IMR-90 (cell line): ENCODE results near the gene LDB2. TPM values are rescaled to one million over a fixed set of nuclear protein-coding genes. Genes with fewer than 3 reads are reported as not detected.

ENCODE experiments used
- ATAC-seq: fragments of 200-7000 bp; cut with Tn5 transposase; 2 replicates; pipeline ENCODE4 v1.9.1; 2020; ENCODE audit warnings: low read depth, mild to moderate bottlenecking, moderate library complexity
- BruUV-seq: library from RNA; stranded (reverse); fragments of 400-500 nt; replicated peaks from 2 replicates; lab custom pipeline; 2021; lab: Mats Ljungman, UMichigan
- CTCF ChIA-PET: fragments of 300-600 bp; formaldehyde crosslinking; extraction: SDS; loops from one replicate; lab custom pipeline; 2021; ENCODE audit warnings: antibody characterized with exemption; lab: Yijun Ruan, JAX
- POLR2A ChIA-PET: fragments of 300-600 bp; sonication (Branson Sonifier 250); formaldehyde crosslinking; loops from one replicate; lab custom pipeline; 2022; ENCODE audit warnings: antibody characterized with exemption; ENCODE audit not compliant: unreplicated experiment; lab: Charles Lee
- DNase-seq: peaks from one replicate; pipeline ENCODE4 v3.0.0; 2013
- H2AFZ ChIP-seq: replicated peaks from 2 replicates; pipeline ENCODE3; 2013; ENCODE audit warnings: low read length, mild to moderate bottlenecking; ENCODE audit not compliant: poor library complexity
- H2AK5ac ChIP-seq: 2 replicates; pipeline ENCODE4 v1.6.1; 2013; ENCODE audit warnings: low read depth, low read length, inconsistent platforms
- H2AK9ac ChIP-seq: replicated peaks from 2 replicates; pipeline ENCODE3; 2013; ENCODE audit warnings: mild to moderate bottlenecking, low read depth, low read length, moderate library complexity; ENCODE audit not compliant: poor library complexity
- H2BK120ac ChIP-seq: 2 replicates; pipeline ENCODE4 v1.6.1; 2013; ENCODE audit warnings: low read depth, low read length, inconsistent platforms
- H2BK15ac ChIP-seq: 3 replicates; pipeline ENCODE4 v1.6.1; 2013; ENCODE audit warnings: low read depth, low read length, inconsistent platforms
- H2BK20ac ChIP-seq: 2 replicates; pipeline ENCODE4 v1.6.1; 2013; ENCODE audit warnings: low read depth, mild to moderate bottlenecking, inconsistent platforms, low read length, moderate library complexity
- H2BK5ac ChIP-seq: 2 replicates; pipeline ENCODE4 v1.6.1; 2013; ENCODE audit warnings: mild to moderate bottlenecking, low read depth, low read length, inconsistent platforms; ENCODE audit not compliant: poor library complexity, severe bottlenecking
- H3K14ac ChIP-seq: replicated peaks from 2 replicates; pipeline ENCODE4 v1.6.1; 2013; ENCODE audit warnings: low read depth, low read length, inconsistent platforms
- H3K18ac ChIP-seq: 2 replicates; pipeline ENCODE4 v1.6.1; 2013; ENCODE audit warnings: low read depth, low read length, control low read depth
- H3K23ac ChIP-seq: 2 replicates; pipeline ENCODE4 v1.6.1; 2013; ENCODE audit warnings: low read depth, low read length, inconsistent platforms
- H3K27ac ChIP-seq: 2 replicates; pipeline ENCODE4 v1.5.1; 2013; ENCODE audit warnings: mild to moderate bottlenecking, control low read depth, low read length; ENCODE audit not compliant: insufficient read depth
- H3K27me3 ChIP-seq: 2 replicates; pipeline ENCODE4 v1.6.1; 2013; ENCODE audit warnings: low read length; ENCODE audit not compliant: control insufficient read depth, insufficient read depth
- H3K36me3 ChIP-seq: 2 replicates; pipeline ENCODE4 v1.6.1; 2013; ENCODE audit warnings: low read length, mixed read lengths; ENCODE audit not compliant: control insufficient read depth, insufficient read depth
- H3K4ac ChIP-seq: 2 replicates; pipeline ENCODE4 v1.6.1; 2013; ENCODE audit warnings: low read depth, low read length, inconsistent platforms
- H3K4me1 ChIP-seq: 2 replicates; pipeline ENCODE4 v1.6.1; 2013; ENCODE audit warnings: low read length, mixed read lengths; ENCODE audit not compliant: control insufficient read depth, insufficient read depth
- H3K4me2 ChIP-seq: 2 replicates; pipeline ENCODE4 v1.6.1; 2013; ENCODE audit warnings: low read depth, mild to moderate bottlenecking, control low read depth, low read length, moderate library complexity
- H3K4me3 ChIP-seq: 2 replicates; pipeline ENCODE4 v1.5.1; 2013; ENCODE audit warnings: low read depth, mild to moderate bottlenecking, control low read depth, low read length, moderate library complexity; ENCODE audit not compliant: insufficient read depth
- H3K56ac ChIP-seq: 2 replicates; pipeline ENCODE4 v1.6.1; 2013; ENCODE audit warnings: low read length, inconsistent platforms; ENCODE audit not compliant: insufficient read depth; ENCODE audit errors: extremely low read depth
- H3K79me1 ChIP-seq, 2 experiments: 2 replicates each; pipeline ENCODE4 v1.6.1; 2013; ENCODE audit warnings: low read length in 2 of 2, inconsistent platforms in 1 of 2, low read depth in 1 of 2
- H3K9ac ChIP-seq: 2 replicates; pipeline ENCODE4 v1.6.1; 2013; ENCODE audit warnings: low read depth, low read length, control low read depth
- H3K9me1 ChIP-seq: 2 replicates; pipeline ENCODE4 v1.6.1; 2013; ENCODE audit warnings: low read length, inconsistent platforms; ENCODE audit not compliant: insufficient read depth
- H3K9me3 ChIP-seq: 2 replicates; pipeline ENCODE4 v1.6.1; 2013; ENCODE audit warnings: low read length; ENCODE audit not compliant: control insufficient read depth, insufficient read depth
- H4K20me1 ChIP-seq: 2 replicates; pipeline ENCODE4 v1.6.1; 2013; ENCODE audit warnings: low read length, inconsistent platforms; ENCODE audit not compliant: insufficient read depth
- H4K5ac ChIP-seq: 2 replicates; pipeline ENCODE4 v1.6.1; 2013; ENCODE audit warnings: mild to moderate bottlenecking, low read depth, low read length, control low read depth
- H4K8ac ChIP-seq, 2 experiments: 2 replicates each; pipeline ENCODE4 v1.6.1; 2013; ENCODE audit warnings: low read depth in 2 of 2, low read length in 2 of 2, control low read depth in 1 of 2, inconsistent platforms in 1 of 2
- H4K91ac ChIP-seq: 2 replicates; pipeline ENCODE4 v1.6.1; 2013; ENCODE audit warnings: low read depth, low read length, inconsistent platforms; ENCODE audit not compliant: insufficient read depth
- BHLHE40 ChIP-seq: fragments of 150-350 bp; IDR thresholded peaks from 2 replicates; pipeline ENCODE4 v1.6.1; 2016; ENCODE audit warnings: mild to moderate bottlenecking, low read depth, low read length
- CEBPB ChIP-seq: IDR thresholded peaks from 2 replicates; pipeline ENCODE4 v1.6.1; 2012; ENCODE audit warnings: low read depth, low read length, improper control_type of control experiment
- CHD1 ChIP-seq: IDR thresholded peaks from 2 replicates; pipeline ENCODE4 v1.6.1; 2012; ENCODE audit warnings: low read depth, low read length, improper control_type of control experiment
- FOS ChIP-seq: fragments of 150-350 bp; IDR thresholded peaks from 2 replicates; pipeline ENCODE4 v1.6.1; 2016; ENCODE audit warnings: low read depth, low read length
- MAFK ChIP-seq: IDR thresholded peaks from 2 replicates; pipeline ENCODE4 v1.6.1; 2012; ENCODE audit warnings: low read depth, low read length, improper control_type of control experiment
- MAZ ChIP-seq: IDR thresholded peaks from 2 replicates; pipeline ENCODE4 v1.6.1; 2012; ENCODE audit warnings: low read depth, mild to moderate bottlenecking, low read length, improper control_type of control experiment, moderate library complexity, borderline replicate concordance
- MXI1 ChIP-seq: IDR thresholded peaks from 2 replicates; pipeline ENCODE4 v1.6.1; 2012; ENCODE audit warnings: low read depth, mild to moderate bottlenecking, low read length, moderate library complexity, borderline replicate concordance
- NFE2L2 ChIP-seq: fragments of 150-350 bp; IDR thresholded peaks from 2 replicates; pipeline ENCODE4 v1.6.1; 2016; ENCODE audit warnings: low read depth, mild to moderate bottlenecking, low read length
- POLR2A ChIP-seq: IDR thresholded peaks from 2 replicates; pipeline ENCODE4 v1.6.1; 2012; ENCODE audit warnings: mild to moderate bottlenecking, low read depth, low read length
- RAD21 ChIP-seq: IDR thresholded peaks from 2 replicates; pipeline ENCODE4 v1.6.1; 2012; ENCODE audit warnings: low read length, improper control_type of control experiment
- RCOR1 ChIP-seq: IDR thresholded peaks from 2 replicates; pipeline ENCODE4 v1.6.1; 2012; ENCODE audit warnings: mild to moderate bottlenecking, low read length, improper control_type of control experiment; ENCODE audit not compliant: insufficient replicate concordance
- RFX5 ChIP-seq: IDR thresholded peaks from 2 replicates; pipeline ENCODE4 v1.8.0; 2012; ENCODE audit warnings: low read depth, mild to moderate bottlenecking, low read length, moderate library complexity
- SMC3 ChIP-seq: fragments of 150-350 bp; IDR thresholded peaks from 2 replicates; pipeline ENCODE4 v1.6.1; 2016; ENCODE audit warnings: low read depth, mild to moderate bottlenecking, antibody characterized with exemption, low read length, moderate library complexity
- WGBS, 2 experiments: methylation state at CpG; one replicate each; pipeline versions ENCODE4 v1.1.5 to v1.1.7; 2013; ENCODE audit warnings: missing lambda C conversion rate in 2 of 2; ENCODE audit not compliant: insufficient read length in 1 of 2; ENCODE audit errors: extremely low coverage in 2 of 2; 5-methylcytosine and 5-hydroxymethylcytosine counted together
- dilution Hi-C: fragments of 300-500 bp; cut with HindIII; formaldehyde crosslinking; loops from one replicate; pipeline ENCODE4 v1.14.3; 2018; ENCODE audit warnings: low sequenced_read_pairs; ENCODE audit not compliant: unreplicated experiment
- in situ Hi-C: fragments of 300-500 bp; cut with MboI; formaldehyde crosslinking; loops from 3 replicates; pipeline ENCODE4 v1.14.3; 2019; ENCODE audit warnings: low sequenced_read_pairs, inconsistent platforms, mixed read lengths
- intact Hi-C: fragments of 100-400 bp; cut with micrococcal nuclease; formaldehyde crosslinking; loops from 2 replicates; pipeline ENCODE4 v1.10.0; 2022
- polyA plus RNA-seq, 3 experiments: library from polyadenylated mRNA; depleted of rRNA; stranded (reverse); fragments of >200 nt; gene quantifications; 2 replicates each; pipeline ENCODE4 v1.2.3, GENCODE V29; 2012; ENCODE audit warnings: low replicate concordance in 1 of 3
- total RNA-seq: library from RNA; depleted of rRNA; stranded (reverse); fragments of >200 nt; gene quantifications from 2 replicates; pipeline ENCODE4 v1.2.3, GENCODE V29; 2012
- TF ChIP-seq, protein P1 (sequence below): fragments of 150-350 bp; IDR thresholded peaks from 2 replicates; pipeline ENCODE4 v1.6.1; 2016; ENCODE audit warnings: low read depth, mild to moderate bottlenecking, low read length, moderate library complexity, borderline replicate concordance
- TF ChIP-seq, protein P2 (sequence below): conservative IDR thresholded peaks from 2 replicates; pipeline ENCODE4 v1.5.1; 2012; ENCODE audit warnings: mild to moderate bottlenecking, low read depth, low read length, improper control_type of control experiment
- TF ChIP-seq, protein P3 (sequence below): fragments of 150-350 bp; IDR thresholded peaks from 2 replicates; pipeline ENCODE4 v1.6.1; 2017; ENCODE audit warnings: mild to moderate bottlenecking, antibody characterized with exemption, low read length, low read depth

The LDB2 gene
- total and polyA plus RNA-seq, 2 of the 4 experiments (the other 2 are of a cell fraction) = 67.9 to 116 TPM

DNA sequence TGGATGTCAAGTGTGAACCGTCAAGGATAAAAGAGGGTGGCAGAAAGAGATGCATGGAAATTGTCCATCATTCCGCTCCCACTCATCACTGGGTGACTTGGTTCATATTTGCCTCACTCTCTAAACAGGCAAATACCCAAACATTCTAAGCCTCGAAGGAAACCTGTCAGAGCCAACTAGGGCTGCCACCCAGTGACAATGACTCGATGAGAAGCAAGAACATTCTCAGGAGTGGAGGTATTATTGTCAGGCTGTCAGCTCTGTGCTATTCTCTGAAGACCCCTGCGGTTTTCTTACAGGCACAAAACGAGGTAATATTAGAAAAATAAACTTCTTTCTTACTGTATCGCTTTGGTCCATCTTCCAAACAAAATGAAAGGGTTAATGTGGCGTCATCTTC lies 139.6 kb downstream of the LDB2 start:
- H3K9ac ChIP-seq = no peak overlapping the region
- dilution Hi-C loops (no loop called here), intact Hi-C loops (loop anchor here (10.0 kb wide), 1 partner anchor 244 kb away; no protein-coding TSS in a partner anchor), in situ Hi-C loops (no loop called here)
- no peak overlapping the region for H3K4me2 ChIP-seq
- BruUV-seq = no TSS peak
- no peak overlapping the region for H2AFZ ChIP-seq
- DNase-seq (no peak), ATAC-seq (no peak)
- no peak overlapping the region for H3K4me3 ChIP-seq
- no peak overlapping the region for H2BK15ac ChIP-seq
- H3K14ac ChIP-seq = no peak overlapping the region; the same call in 1 of the 2 replicates
- no peak overlapping the region for H3K23ac ChIP-seq
- no peaks in the 10 kb centered on the region for H4K20me1 ChIP-seq
- H3K27me3 ChIP-seq = no peaks in the 10 kb centered on the region
- no peak overlapping the region for H3K4ac ChIP-seq
- H3K56ac ChIP-seq = no peak overlapping the region
- no peak overlapping the region for H3K27ac ChIP-seq
- peaks cover 0 to 3% of the 10 kb centered on the region in 2 experiments; a peak in 1 of 4 replicates for H3K79me1 ChIP-seq
- no peak overlapping the region for H4K8ac ChIP-seq
- H2BK5ac ChIP-seq = no peak overlapping the region
- peaks cover 3% of the 10 kb centered on the region for H3K36me3 ChIP-seq
- peaks cover 3% of the 10 kb centered on the region; the same call in 1 of the 2 replicates for H3K9me1 ChIP-seq
- H4K91ac ChIP-seq = no peak overlapping the region
- no peak for TF ChIP-seq CEBPB
- no peak for TF ChIP-seq RFX5
- no peak for TF ChIP-seq MAFK
- TF ChIP-seq, protein P1, sequence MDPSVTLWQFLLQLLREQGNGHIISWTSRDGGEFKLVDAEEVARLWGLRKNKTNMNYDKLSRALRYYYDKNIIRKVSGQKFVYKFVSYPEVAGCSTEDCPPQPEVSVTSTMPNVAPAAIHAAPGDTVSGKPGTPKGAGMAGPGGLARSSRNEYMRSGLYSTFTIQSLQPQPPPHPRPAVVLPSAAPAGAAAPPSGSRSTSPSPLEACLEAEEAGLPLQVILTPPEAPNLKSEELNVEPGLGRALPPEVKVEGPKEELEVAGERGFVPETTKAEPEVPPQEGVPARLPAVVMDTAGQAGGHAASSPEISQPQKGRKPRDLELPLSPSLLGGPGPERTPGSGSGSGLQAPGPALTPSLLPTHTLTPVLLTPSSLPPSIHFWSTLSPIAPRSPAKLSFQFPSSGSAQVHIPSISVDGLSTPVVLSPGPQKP = no peak
- TF ChIP-seq, protein P2, sequence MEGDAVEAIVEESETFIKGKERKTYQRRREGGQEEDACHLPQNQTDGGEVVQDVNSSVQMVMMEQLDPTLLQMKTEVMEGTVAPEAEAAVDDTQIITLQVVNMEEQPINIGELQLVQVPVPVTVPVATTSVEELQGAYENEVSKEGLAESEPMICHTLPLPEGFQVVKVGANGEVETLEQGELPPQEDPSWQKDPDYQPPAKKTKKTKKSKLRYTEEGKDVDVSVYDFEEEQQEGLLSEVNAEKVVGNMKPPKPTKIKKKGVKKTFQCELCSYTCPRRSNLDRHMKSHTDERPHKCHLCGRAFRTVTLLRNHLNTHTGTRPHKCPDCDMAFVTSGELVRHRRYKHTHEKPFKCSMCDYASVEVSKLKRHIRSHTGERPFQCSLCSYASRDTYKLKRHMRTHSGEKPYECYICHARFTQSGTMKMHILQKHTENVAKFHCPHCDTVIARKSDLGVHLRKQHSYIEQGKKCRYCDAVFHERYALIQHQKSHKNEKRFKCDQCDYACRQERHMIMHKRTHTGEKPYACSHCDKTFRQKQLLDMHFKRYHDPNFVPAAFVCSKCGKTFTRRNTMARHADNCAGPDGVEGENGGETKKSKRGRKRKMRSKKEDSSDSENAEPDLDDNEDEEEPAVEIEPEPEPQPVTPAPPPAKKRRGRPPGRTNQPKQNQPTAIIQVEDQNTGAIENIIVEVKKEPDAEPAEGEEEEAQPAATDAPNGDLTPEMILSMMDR = no peak
- TF ChIP-seq MXI1 = no peak
- no peak for TF ChIP-seq NFE2L2
- no peak for TF ChIP-seq MAZ
- no peak for TF ChIP-seq RCOR1
- TF ChIP-seq POLR2A = no peak
- TF ChIP-seq, protein P3, sequence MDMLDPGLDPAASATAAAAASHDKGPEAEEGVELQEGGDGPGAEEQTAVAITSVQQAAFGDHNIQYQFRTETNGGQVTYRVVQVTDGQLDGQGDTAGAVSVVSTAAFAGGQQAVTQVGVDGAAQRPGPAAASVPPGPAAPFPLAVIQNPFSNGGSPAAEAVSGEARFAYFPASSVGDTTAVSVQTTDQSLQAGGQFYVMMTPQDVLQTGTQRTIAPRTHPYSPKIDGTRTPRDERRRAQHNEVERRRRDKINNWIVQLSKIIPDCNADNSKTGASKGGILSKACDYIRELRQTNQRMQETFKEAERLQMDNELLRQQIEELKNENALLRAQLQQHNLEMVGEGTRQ = no peak
- no peak for TF ChIP-seq SMC3
- no peak for TF ChIP-seq CHD1
- TF ChIP-seq RAD21 = no peak
- TF ChIP-seq FOS = no peak
- TF ChIP-seq BHLHE40 = no peak
- H3K18ac ChIP-seq = no peak overlapping the region
- no CpG with 5 or more reads among the region's 8 CpGs for WGBS, 2 experiments
- ChIA-PET CTCF (no interaction called here), POLR2A (no interaction called here)
- no peak overlapping the region for H2BK120ac ChIP-seq
- H2BK20ac ChIP-seq = no peak overlapping the region
- H3K9me3 ChIP-seq = no peaks in the 10 kb centered on the region
- peaks cover 10% of the 10 kb centered on the region for H3K4me1 ChIP-seq
- no peak overlapping the region for H2AK9ac ChIP-seq
- H2AK5ac ChIP-seq = no peak overlapping the region
- no peak overlapping the region for H4K5ac ChIP-seq
